NCI-H2227 (cell line): ENCODE measurements around the gene TXNRD3.
A peak's percentile ranks its signal among the peaks of the same experiment; 100 is the strongest.

Experiments used
- DNase-seq: peaks from one replicate; lab custom pipeline; 2025; ENCODE audit not compliant: unreplicated experiment; lab: John Stamatoyannopoulos, UW

TXNRD3 gene

DNA sequence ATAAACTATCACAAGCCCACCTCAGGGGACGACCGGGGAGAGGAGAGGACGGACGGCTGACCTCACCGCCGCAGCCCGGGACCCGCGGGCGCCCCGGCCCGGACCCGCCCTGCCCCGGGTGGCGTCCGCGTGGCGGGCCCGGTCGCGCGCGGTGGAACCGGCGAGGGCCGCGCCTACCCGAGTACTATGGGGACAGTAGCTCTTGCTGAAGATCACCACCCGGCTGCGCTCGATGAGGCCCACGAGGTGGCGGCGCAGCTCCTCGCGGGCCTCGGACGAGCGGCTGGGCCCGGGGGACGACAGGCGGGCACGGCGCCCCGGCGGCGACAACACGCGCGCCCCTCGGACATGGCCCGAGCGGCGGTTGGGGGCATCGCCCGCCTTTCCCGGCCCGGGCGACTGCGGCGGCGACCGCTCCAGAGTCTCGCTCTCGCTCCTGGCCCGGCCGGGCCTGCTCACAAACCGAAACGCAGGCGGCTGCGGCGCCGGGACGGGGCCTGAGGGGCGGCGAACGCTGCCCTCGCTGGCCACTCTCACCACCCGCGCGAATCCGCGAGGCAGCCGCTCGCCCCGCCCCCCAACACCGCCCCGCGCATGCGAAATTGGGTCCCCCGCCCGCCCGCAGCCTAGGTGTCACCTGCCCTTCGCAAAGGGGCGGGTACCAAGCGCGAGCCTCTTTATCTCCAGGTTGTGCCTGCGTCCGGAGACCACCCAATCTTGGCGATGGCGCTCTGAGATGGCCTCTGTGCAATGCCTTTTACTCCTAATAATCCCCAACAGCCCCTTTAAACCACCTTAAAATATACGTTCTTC is at the start of gene TXNRD3:
Gene TXNRD3, minus strand, starts transcription at position 554 of the 813 bp plus-strand sequence.
- peak; percentile 82 for DNase-seq

DNA sequence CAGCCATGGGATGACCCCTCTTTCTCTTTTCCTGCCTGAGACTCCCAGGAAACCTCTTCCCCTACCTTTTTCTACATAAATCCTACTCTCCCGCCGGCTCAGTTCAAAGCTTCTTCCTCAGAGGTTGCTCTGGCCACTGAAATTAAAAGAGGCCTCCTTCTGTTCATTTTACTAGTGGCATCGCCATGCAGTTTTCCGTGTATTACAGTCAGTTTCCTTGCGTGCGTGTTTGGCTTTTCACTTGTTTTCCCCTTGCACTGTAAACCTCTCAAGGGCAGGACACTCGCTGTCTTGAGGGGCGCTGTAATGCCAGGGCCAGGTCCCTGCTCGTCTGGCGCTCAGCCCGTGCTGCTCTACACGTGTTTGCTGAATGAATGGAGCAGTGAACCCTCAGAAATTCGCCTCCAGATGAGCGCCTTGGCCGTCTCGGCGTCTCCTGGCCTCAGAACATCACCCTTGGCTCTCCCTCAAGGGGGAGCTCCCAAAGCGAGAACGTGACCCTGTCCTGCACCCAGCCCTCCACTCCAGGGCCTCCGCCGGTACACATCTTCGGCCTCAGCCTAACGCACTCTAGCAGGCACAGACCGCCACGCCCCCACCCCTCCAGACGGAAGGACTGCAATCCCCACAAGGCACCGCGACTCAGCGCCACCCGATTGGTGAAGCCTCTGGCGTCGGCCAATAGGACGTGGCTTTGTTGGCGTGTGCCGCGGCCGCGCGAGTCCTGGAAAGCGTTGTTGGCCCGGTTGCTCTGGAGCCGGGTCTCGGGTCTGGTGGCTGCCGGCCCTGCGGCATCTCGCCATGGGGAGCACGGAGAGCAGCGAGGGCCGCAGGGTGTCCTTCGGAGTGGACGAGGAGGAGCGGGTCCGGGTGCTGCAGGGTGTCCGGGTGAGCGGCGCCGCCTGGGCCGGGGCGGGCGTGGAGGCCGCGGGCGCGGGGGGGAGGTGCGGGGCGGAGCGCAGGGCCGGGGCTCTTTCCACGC is 48.9 kb upstream of the TXNRD3 start, which contains the start of gene CHCHD6:
Gene CHCHD6, plus strand, starts transcription at position 729 of the 982 bp plus-strand sequence. Its CDS starts 73 bp downstream, at position 802.
- DNase-seq, result peak; percentile 96

GRCh38 chr3:126699011-126699410 is 44.1 kb upstream of the TXNRD3 start:
- DNase-seq, result no peak

GRCh38 chr3:126696701-126697267 is 41.9 kb upstream of the TXNRD3 start:
- DNase-seq, result no peak

GRCh38 chr3:126693921-126694320 is 39.0 kb upstream of the TXNRD3 start:
- no peak for DNase-seq

DNA sequence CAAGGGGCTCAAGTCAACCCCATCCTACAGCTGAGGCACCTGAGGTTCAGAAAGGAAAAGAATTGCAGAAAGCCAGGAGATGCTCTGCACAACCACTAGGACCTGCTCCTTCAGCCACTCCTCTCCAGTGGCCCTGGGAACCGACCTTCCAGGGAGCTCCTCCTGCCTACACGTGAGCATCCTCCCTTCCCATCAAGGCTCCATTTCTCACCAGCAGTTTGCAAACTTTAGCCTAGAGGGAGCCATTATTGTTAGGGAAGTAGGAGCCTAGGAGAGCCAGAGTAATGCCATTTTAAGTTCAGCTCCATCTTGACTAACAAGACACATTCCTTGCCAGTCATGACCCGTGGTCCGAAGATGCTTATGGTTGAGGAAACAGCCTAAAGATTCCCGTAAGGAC is 37.9 kb upstream of the TXNRD3 start:
- DNase-seq, result no peak

- DNase-seq, result no peak
These were observed 36.8 kb upstream of the TXNRD3 start for GRCh38 chr3:126691765-126692164.

GRCh38 chr3:126685493-126685892 is 30.6 kb upstream of the TXNRD3 start:
- DNase-seq, result no peak

GRCh38 chr3:126685021-126685420 is 30.1 kb upstream of the TXNRD3 start:
- DNase-seq, result no peak

DNA sequence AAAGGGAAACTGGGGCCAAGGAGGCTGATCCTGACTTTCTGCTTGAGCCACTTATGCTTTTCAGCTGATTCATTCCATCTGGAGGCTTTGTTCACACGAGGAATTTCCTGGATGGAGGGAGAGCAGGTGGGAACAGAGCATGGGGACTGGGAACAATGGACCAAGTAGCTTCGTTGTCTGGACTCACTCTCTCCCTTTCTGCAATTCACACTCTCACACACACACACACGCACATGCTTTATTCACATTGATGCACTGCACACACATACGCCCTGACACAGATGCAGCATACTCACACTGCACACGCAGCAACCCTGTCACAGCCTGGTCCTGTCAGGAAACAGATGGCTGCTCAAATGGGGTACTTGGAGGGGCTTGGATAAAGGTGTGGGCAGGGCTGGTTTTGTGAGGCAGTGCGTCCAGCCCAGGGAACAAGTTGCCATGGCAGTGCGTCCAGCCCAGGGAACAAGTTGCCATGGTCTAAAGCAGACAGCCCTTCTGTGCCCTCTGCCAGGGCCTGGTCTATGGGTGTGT is 29.4 kb upstream of the TXNRD3 start:
- DNase-seq, result peak; percentile 22

GRCh38 chr3:126683069-126683468 is 28.1 kb upstream of the TXNRD3 start:
- no peak for DNase-seq

DNA sequence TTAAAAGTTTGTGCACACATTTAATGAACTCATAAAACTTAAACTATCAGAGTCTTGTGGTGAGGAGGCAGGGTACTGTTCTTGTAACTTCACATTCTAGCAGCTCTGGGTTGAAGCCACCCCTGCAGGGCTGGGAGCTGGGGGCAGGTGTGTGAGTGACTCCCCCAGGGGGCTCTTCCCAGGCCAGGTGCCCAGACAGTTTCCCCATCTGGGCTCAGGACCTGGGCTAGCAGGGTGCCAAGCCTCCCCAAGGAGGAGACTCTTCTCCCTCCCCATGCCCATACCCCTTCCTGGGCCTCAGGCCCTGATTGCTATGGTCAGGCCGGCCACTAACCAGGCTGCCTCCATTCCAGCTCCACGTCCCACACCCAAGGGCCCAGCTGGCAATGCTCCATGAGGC is 27.1 kb upstream of the TXNRD3 start:
- DNase-seq, result no peak

- DNase-seq, result no peak
These were observed 25.7 kb upstream of the TXNRD3 start for GRCh38 chr3:126680667-126681055.

DNA sequence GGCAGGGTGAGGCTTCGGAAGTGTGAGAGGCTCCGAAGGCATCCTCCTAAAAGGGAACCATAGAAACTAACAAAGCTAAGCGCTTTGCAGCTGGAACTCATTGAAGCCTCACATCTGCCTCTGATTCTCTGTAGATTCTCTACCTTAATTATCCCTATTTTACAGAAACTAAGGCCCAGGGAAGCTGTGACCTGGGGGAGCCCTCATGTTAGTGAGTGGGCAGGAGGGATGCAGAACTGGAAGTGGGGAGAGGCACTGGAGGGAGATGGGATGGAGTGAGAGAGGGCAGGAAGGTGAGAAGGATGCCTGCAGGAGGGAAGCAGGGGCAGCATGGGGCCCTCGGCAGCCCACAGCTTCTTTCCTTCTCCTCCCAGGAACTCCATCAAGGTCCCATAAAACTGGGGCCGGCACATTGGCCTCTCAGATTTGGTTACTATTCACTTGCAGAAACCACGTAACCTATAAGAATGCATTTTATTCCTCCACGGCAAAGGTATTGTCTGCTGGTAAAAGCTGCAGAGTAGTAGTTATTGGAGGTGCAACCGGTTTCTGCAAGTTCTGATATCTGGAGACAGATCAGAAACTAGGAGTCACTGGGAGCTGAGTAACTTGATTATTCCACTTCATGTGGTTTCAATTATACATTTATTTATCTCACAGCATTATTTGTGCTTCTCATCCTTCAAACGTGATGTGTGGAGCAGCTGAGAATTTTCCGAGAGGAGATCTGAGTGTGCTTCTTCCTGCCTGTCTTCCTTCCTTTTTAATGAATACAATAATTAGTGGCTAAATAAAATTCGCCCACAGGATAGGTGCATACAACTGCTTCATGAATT is 25.1 kb upstream of the TXNRD3 start:
- DNase-seq, result no peak

GRCh38 chr3:126679318-126679751 is 24.4 kb upstream of the TXNRD3 start:
- DNase-seq, result peak; percentile 86

GRCh38 chr3:126678693-126679317 is 23.9 kb upstream of the TXNRD3 start:
- DNase-seq, result no peak

DNA sequence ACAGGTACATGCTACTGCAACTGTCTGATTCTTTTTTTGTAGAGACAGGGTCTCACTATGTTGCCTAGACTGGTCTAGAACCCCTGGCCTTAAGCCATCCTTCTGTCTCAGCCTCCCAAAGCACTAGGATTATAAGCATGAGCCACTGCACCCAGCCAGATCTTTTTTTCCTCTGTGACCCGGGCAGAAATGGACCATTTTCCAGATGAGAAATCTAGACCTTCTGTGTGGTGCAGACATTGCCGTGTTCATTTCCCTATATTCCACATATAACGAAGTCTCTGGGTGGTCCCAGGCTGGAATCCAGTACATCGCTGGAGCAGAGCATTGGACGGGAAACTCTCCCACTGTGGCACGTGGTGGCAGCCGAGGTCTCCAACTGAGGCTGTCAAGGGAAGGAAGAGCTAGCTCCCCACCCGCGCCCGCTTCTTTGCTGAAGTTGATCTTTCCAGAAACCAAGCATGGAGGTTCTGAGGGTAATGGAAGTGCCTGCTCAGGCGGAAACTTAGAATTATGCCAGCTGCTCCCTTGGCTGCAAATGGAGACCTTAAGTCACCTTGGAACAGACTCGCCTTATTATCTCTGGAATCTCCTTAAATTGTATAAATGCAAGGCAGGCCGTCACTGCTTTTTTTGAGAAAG is 23.1 kb upstream of the TXNRD3 start:
- DNase-seq, result no peak

GRCh38 chr3:126676919-126677705 is 22.2 kb upstream of the TXNRD3 start:
- DNase-seq, result no peak
